T-helper 1 cell (primary cell): Measurements from ENCODE around the gene DYRK2.

ENCODE experiments used
- DNase-seq, 5 donors: peaks; one replicate each; pipeline ENCODE4 v3.0.0-alpha.2; 2012 to 2020

DYRK2 gene

DNA sequence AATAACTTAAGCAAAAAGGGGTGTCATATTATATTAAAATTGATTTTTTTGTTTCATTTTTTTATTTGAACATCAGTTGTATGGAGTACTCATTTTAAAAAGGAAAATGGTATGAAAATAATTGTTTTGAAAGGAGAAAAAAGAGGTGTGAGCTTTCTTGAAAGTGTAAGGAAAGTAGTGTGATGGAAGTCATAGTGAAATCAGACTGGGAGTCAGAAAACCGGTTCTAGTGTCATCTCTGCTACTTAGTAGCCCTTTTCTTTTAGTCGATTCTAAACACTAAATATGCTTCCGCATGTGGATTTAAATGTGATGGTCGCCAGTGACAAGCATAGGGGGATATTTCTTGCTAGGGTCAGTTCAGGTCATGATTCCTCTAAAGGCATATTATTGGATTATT lies 1.8 kb upstream of the DYRK2 start:
- no peak for DNase-seq

DNA sequence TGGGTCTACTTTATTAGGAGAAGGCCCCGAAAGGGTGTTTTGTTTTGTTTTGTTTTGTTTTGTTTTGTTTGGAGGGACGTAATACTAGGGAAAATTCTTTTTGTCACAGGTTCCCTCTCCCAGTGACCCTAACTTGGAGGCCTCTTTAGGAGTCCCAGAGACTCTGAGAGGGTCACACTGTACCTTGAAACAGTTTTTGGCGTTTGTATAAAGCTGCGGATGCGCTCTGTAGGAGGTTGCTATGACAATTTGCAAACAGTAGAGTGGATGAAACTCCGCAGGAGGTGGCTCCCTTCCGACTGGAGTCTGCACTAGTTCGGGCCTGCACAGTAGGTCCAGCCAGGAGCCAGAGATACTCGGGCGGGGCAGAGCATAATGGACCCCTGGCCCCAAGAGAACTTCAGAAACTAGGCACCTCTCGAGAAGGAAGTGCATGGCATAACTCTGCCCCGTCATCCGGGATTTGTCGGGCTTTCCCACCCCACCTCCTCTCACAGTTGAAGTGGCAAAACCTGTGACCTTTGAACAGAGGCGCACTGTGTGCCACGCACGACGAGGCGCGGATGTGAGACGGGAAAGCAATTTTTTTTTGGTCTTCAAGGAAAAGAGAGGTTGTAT lies 1.3 kb upstream of the DYRK2 start:
- peak in 2 of 5 donors; percentile 6 to 17 for DNase-seq

GRCh38 chr12:67647799-67648520 lies 585 bp upstream of the DYRK2 start:
- peak; percentile 19 to 53 (median 39) for DNase-seq

DNA sequence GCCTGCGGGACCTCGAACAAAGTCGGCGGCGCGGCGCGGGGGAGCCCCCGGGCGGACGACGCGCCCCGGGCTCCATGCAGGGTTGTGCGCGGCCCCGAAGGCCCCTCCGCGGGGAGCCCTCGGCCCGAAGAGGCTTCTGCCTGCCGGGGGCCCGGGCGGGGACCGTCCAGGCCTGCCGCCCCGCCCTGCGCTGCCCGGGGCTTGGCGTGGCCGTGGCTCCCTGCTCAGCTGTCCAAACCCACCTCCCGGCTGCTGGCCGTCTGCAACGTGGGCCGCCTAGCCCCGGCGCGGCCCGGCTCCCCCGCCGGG lies 670 bp downstream of the DYRK2 start:
- peak in 1 of 5 donors; percentile 15 for DNase-seq

DNA sequence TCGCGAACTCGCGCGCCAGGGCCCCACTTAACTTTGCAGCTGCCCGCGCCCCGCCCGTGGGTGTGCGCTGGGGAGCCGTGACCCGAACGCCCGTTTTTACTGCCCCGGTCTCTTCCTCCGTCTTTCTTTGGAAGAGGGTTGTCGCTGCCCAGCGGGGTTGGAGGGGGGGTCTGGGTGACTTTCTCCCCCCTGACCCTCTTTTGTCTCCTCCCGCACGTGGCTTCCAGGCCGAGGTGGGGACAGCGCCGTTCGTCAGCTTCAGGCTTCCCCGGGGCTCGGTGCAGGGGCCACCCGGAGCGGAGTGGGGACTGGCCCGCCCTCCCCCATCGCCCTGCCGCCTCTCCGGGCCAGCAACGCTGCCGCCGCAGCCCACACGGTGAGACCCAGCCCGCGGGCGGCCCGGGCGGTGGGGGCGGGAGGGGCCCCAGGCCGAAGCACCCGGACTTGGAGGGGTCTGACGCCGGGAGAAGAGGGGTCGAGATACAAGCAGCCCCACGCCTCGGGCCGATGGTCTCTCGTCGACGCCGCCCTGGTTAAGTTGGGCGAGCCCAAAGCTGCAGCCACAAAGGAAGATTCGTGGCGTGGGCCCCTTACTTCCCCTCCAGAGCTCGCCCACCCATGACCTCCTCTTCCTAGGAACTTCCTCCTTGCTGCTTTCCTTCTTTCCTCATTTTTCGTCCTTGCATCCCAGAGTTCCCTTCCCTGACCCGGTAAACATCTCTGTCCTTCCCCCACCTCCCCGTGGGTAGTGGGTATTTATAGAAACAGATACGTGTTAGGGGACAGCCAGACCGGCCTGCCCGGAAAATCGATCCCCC lies 1.2 kb downstream of the DYRK2 start:
- DNase-seq = peak; percentile 11 to 26 (median 21)

GRCh38 chr12:67650388-67651131 lies 2.0 kb downstream of the DYRK2 start:
- no peak for DNase-seq

- peak in 3 of 5 donors; percentile 19 to 54 (median 21) for DNase-seq
These were observed 2.7 kb downstream of the DYRK2 start for GRCh38 chr12:67651132-67651695.

GRCh38 chr12:67655829-67656228 lies 7.3 kb downstream of the DYRK2 start:
- DNase-seq = no peak

GRCh38 chr12:67656251-67656650 lies 7.7 kb downstream of the DYRK2 start:
- no peak for DNase-seq

GRCh38 chr12:67658486-67658885 lies 9.9 kb downstream of the DYRK2 start:
- no peak for DNase-seq

DNA sequence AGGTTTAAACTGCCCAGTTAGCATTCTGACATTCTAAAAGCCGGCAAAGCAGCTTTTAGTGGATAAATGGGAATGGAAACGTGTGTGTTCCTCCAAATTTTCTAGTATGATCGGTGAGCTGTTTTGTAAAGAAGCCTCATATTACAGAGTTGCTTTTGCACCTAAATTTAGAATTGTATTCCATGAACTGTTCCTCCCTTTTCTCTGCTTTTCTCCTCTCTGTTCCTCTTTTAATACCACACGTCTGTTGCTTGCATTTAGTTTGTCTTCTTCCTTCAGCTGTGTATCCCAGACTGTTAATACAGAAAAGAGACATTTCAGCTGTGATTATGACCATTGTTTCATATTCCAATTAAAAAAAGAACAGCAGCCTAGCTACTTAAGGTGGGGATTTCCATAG lies 10.7 kb downstream of the DYRK2 start:
- DNase-seq = no peak

- DNase-seq = peak in 1 of 5 donors; percentile 17
These were observed 12.9 kb downstream of the DYRK2 start for GRCh38 chr12:67661311-67662021.

- no peak for DNase-seq
These were observed 14.5 kb downstream of the DYRK2 start for GRCh38 chr12:67662910-67663538.

DNA sequence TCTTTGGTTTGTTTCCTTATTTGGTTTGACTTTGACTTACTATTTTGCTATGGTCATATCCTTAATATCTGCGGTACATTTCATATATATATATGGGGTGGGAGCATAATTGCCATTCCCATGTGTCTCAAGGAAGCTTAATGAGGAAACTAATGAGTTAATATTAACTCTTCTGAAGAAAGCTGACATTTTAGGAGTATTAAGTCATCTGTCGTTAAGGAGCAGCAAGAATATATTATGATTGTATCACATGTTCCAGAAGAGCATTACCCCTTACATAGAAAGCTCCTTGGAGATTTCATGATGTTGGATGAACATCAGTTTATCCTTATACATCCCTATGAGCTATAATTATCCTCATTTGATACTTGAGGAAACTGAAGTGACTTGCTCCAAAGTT lies 15.6 kb downstream of the DYRK2 start:
- DNase-seq = no peak

DNA sequence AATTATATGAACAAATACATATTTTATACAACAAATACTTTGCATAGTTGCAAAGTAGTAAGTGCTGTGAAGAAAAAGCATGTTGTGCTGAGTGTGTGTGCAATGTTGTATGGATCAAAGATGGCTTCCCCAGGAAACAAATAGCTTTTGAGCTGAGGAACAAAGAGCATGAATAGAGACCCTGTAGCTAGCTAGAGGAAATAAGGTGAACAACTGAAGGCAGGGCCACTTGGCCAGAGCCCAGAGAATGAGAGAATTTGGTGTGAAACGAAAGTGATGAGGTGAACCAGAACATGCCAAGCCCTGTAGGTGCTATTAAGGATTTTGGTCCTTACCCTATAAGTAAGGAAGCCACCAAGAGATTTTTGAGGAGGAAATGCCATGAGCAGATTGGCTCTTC lies 17.1 kb downstream of the DYRK2 start:
- no peak for DNase-seq

DNA sequence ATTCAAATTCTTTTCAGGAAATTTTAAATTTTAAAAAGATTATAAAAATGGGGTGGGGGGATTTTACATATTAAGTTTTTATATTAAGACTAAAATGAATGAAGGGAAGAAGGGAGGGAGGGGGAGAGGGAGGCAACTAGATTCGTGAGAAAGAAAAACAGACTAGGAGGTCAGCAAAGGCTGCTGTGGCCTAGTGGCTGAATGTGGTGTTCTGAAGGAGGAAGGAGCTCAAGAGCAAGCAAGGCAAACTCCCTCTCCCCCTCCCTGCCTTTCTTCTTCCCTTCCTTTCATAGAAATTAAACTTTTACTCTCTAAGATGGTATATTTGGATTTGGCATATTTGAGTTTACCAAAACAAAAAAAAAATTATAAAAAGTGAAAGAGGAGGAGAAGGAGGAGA lies 18.1 kb downstream of the DYRK2 start:
- DNase-seq = no peak

- no peak for DNase-seq
These were observed 18.9 kb downstream of the DYRK2 start for GRCh38 chr12:67667276-67668073.

- DNase-seq = no peak
These were observed 20.8 kb downstream of the DYRK2 start for GRCh38 chr12:67669217-67669933.

DNA sequence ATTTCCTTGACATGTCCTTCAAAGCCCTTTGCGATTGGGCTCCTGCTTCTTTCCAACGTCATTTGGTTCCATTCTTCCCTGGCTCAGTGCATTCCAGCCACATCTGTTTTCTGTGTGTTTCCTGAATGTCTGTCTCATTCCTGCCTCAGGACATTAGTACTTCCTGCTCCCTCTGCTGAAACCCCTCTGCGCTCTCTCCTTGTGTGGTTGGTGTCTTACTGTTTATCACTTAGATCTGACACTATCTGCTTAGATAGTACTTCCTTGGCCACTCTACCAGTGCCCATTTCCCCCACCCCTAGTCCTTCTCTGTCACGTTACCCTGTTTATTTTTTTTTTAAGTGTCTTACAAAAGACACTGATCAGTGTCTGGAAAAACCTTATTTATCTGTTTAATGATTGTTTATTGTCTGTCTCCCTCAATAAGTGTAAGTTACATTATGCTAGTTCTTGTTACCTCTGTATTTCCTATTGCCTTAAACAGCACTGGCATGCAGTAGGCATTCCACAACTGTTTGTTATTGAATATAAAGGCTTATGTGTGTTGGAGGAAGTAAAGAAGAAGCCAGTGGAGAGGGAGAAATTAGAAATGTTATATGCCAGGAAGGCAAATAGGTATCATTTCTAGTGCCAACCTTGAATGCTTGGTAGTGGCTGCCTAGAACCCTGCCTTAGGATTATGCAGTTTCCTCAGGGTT lies 21.5 kb downstream of the DYRK2 start:
- no peak for DNase-seq
